Natural killer cell (primary cell): ENCODE data around the gene NUDCD2. TPM values are rescaled to one million over a fixed set of nuclear protein-coding genes. Genes with fewer than 3 reads are reported as not detected.

Experiments used
- total RNA-seq, 4 donors: library from RNA; stranded (reverse); fragments of 120-200 nt in 1 of 4; gene quantifications; one replicate each; pipeline versions ENCODE4 v1.2.3 to v1.2.4, GENCODE V29; 2013 to 2022

Gene NUDCD2
- total RNA-seq, 3 donors from 2014 or later (not counting 1 experiment from before 2014, with no cell fraction given), result 13.2 to 24.7 (median 21.7) TPM

Other genes with a start within 250 kb of the NUDCD2 start
- 100 to 1,000 TPM in 1 of 3 donors, 10 to 100 TPM in 2; 71.7 to 100 (median 78.7) TPM for gene CCNG1, start 22.5 kb downstream of the NUDCD2 start, total RNA-seq
- gene HMMR, start 530 bp upstream of the NUDCD2 start, total RNA-seq, result under 1 TPM; 0.42 to 0.70 (median 0.63) TPM
- 10 to 100 TPM; 68.5 to 99.0 (median 80.7) TPM for gene MAT2B, start 45.5 kb upstream of the NUDCD2 start, total RNA-seq